ENCODE measurements around the gene DIS3L.

Gene DIS3L

DNA sequence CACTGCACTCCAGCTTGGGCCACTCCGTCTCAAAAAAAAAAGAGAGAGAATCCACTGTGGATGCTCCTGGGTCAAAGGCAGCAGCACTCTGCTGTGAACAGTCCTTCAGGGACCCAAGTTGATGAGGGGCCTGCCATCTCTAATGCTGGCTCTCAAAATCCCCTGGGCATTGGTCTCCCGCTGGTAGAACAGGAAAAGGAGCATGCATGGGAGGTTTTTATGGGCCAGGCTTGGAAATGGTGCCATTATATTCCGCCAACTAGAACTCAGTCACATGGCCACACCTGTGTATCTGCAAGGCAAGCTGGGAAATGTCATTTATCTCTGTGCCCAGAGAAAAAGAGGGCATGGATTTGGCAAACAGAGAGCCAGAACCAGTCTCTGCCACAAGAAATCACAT, 3.4 kb upstream of the DIS3L start:
- TF ChIP-seq ESRRG (CRISPR knock-in tag; IDR thresholded peaks at IDR 0.05) (no peak), ZNF8 (CRISPR knock-in tag; IDR thresholded peaks at IDR 0.05) (no peak), RARB (CRISPR knock-in tag; IDR thresholded peaks at IDR 0.05) (no peak), GLIS3 (CRISPR knock-in tag; IDR thresholded peaks at IDR 0.05) (no peak), ZFP3 (CRISPR knock-in tag; IDR thresholded peaks at IDR 0.05) (no peak), ZNF70 (CRISPR knock-in tag; IDR thresholded peaks at IDR 0.05) (no peak)
- TF ChIP-seq, protein P1, sequence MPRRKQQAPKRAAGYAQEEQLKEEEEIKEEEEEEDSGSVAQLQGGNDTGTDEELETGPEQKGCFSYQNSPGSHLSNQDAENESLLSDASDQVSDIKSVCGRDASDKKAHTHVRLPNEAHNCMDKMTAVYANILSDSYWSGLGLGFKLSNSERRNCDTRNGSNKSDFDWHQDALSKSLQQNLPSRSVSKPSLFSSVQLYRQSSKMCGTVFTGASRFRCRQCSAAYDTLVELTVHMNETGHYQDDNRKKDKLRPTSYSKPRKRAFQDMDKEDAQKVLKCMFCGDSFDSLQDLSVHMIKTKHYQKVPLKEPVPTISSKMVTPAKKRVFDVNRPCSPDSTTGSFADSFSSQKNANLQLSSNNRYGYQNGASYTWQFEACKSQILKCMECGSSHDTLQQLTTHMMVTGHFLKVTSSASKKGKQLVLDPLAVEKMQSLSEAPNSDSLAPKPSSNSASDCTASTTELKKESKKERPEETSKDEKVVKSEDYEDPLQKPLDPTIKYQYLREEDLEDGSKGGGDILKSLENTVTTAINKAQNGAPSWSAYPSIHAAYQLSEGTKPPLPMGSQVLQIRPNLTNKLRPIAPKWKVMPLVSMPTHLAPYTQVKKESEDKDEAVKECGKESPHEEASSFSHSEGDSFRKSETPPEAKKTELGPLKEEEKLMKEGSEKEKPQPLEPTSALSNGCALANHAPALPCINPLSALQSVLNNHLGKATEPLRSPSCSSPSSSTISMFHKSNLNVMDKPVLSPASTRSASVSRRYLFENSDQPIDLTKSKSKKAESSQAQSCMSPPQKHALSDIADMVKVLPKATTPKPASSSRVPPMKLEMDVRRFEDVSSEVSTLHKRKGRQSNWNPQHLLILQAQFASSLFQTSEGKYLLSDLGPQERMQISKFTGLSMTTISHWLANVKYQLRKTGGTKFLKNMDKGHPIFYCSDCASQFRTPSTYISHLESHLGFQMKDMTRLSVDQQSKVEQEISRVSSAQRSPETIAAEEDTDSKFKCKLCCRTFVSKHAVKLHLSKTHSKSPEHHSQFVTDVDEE (CRISPR knock-in tag; IDR thresholded peaks at IDR 0.05), result no peak
- no peak for ATAC-seq

DNA sequence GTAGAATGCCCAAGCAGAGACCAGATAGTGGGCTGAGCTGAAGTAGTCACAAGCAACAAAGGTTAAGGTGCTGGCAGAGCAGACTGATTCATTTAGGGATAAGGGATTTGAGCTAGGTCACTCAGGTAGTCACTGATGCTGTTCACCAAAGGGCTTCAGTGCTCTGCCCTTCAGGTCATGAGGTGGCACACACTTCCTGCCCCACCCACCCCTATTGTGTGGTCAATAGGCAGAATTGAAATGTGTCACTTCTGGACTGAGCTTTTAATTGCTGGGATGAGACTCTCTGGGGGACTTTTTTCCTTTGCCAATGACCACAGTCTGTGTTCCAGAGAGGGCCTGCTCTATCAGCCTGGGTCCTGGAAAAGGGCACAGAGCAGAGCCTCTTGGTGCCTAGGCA, 2.9 kb upstream of the DIS3L start:
- no peak for ATAC-seq
- TF ChIP-seq ZNF565 (CRISPR knock-in tag; conservative IDR thresholded peaks at IDR 0.05; ENCODE audit: low read depth) (no peak), TOX (CRISPR knock-in tag; IDR thresholded peaks at IDR 0.05; ENCODE audit: borderline replicate concordance) (no peak), ZFP30 (CRISPR knock-in tag; IDR thresholded peaks at IDR 0.05) (no peak), CSDC2 (CRISPR knock-in tag; IDR thresholded peaks at IDR 0.05) (no peak), BACH2 (CRISPR knock-in tag; IDR thresholded peaks at IDR 0.05; ENCODE audit: borderline replicate concordance) (no peak), ZNF70 (CRISPR knock-in tag; IDR thresholded peaks at IDR 0.05) (no peak), SNAI2 (CRISPR knock-in tag; IDR thresholded peaks at IDR 0.05) (no peak), ISL1 (CRISPR knock-in tag; IDR thresholded peaks at IDR 0.05) (no peak), TCF4 (CRISPR knock-in tag; IDR thresholded peaks at IDR 0.05; ENCODE audit: borderline replicate concordance) (no peak), GLIS3 (CRISPR knock-in tag; IDR thresholded peaks at IDR 0.05) (no peak), ZNF8 (CRISPR knock-in tag; IDR thresholded peaks at IDR 0.05) (no peak)
- TF ChIP-seq, protein P1 (CRISPR knock-in tag; IDR thresholded peaks at IDR 0.05), result no peak

DNA sequence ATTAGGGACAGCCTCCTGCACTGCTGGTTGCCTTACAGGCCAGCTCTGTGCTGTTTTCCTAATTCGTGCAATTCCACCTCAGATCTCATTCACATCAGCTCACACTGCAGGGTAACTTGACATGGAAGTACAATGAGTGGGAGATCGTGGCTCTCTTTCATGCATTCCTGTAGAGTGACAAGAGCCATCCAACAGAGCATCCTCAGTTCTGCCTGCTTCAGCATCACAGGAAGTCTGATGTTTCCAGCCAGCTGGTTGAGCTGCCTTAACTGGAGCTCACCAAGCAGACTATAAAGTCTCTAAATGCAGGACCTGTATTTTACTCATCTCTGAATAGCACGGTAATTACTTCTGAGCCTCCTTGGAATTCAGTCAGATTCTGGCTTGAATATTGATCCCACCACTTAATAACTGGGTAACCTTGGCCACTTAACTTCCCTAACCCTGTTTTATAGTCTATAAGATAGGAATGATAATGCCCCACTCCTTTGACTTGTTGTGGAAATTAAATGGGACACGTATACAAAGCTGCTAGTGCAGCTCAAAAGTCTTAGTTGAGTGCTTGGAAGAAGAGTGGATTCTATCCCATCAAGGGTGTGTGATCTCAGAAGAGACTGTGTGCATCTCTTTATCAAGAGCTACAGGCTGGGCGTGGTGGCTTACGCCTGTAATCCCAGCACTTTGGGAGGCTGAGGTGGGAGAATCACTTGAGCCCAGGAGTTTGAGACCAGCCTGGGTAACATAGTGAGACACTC, 1.4 kb upstream of the DIS3L start:
- TF ChIP-seq BACH2 (CRISPR knock-in tag; IDR thresholded peaks at IDR 0.05; ENCODE audit: borderline replicate concordance), result no peak
- no peak for ATAC-seq

DNA sequence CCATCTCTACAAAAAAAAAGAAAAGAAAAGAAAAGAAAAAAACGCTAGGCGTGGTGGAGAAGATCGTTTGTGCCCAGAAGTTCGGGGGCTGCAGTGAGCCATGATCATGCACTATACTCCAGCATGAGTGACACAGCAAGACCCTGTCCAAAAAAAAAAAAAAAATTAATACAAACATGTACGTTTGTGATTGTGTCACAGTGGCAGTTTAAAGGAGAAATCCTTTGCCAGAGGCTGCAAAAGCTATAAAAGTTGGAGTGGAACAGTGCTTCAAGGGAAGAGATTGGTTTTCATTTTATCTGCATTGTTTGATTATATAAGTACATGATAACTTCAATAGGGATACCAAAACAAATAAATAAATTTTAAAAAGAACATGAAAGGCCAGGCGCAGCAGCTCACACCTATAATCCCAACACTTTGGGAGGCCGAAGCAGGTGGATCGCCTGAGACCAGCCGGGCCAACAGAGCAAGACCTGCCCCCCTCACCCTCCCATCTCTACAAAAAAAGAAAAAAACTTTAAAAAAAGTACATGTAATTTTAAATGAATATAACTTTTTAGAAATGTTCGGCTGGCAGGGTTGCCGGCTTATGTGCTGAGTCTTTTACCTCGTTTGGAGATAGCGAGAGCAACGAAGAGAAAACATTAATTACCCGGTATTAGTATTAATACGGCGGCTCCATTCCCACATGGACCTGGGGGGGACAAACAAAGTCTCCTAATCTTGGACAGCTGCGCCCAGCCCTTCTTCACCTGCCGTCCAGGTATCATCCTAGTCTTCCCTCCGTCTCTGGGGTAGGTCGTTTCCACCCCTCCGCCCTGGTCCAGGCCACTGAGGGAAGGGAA, 573 bp upstream of the DIS3L start:
- TF ChIP-seq PPARA (CRISPR knock-in tag; IDR thresholded peaks at IDR 0.05; ENCODE audit: borderline replicate concordance) (no peak), ZFP30 (CRISPR knock-in tag; IDR thresholded peaks at IDR 0.05) (no peak)
- no peak for ATAC-seq

DNA sequence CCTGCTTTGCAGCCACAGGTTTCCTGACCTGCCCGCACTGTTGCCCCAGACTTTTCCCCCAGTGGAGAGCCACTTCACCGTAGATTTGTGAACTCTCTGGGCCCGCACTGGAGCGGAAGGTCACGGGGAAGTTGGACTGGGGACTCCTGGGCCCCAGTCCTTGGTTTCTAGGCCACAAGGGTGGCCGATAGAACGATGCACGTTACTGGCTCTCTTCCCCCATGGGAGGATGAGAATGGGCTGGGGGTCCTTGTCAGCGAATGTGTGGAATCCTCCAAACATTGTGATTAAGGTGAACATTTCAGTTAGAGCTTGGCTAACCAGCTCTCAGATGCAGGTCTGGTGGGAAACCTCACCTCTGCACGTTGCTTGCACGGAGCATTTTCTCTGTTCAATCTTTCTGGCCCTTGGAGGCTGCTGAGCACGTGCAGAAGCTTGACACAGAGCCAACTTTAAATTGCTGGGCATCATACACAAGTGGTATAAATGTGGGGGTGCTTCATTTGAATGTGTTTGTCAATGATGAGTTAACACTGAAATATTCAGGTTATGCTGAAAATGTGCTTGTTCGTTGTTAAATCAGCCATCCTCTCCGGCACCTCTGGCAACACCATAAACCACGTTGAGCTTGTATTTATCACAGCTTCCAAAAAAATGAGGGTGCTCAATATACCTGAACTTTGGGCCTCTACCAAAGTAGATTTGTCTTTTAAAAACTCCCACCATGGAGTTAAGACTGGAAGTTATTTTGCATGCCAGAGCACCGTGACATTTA, 976 bp downstream of the DIS3L start:
- TF ChIP-seq TOX (CRISPR knock-in tag; IDR thresholded peaks at IDR 0.05; ENCODE audit: borderline replicate concordance) (no peak), ISL1 (CRISPR knock-in tag; IDR thresholded peaks at IDR 0.05) (peak; percentile 25)
- peak; percentile 52 for ATAC-seq

DNA sequence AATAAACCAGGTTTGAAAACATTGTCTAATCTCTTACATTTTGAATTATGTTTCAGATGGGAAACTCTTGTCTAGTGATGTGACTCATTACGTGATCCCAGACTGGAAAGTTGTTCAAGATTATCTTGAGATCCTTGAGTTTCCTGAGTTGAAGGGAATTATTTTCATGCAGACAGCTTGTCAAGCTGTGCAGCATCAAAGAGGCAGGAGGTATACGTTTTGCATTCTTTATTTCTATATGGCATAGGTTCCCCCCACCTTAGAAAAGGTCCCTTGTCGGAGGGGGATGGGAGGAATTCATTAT, 1.5 kb downstream of the DIS3L start:
- TF ChIP-seq, protein P2, sequence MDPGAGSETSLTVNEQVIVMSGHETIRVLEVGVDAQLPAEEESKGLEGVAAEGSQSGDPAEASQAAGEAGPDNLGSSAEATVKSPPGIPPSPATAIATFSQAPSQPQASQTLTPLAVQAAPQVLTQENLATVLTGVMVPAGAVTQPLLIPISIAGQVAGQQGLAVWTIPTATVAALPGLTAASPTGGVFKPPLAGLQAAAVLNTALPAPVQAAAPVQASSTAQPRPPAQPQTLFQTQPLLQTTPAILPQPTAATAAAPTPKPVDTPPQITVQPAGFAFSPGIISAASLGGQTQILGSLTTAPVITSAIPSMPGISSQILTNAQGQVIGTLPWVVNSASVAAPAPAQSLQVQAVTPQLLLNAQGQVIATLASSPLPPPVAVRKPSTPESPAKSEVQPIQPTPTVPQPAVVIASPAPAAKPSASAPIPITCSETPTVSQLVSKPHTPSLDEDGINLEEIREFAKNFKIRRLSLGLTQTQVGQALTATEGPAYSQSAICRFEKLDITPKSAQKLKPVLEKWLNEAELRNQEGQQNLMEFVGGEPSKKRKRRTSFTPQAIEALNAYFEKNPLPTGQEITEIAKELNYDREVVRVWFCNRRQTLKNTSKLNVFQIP (CRISPR knock-in tag; IDR thresholded peaks at IDR 0.05; ENCODE audit: borderline replicate concordance, low read depth), result no peak
- TF ChIP-seq ESRRG (CRISPR knock-in tag; IDR thresholded peaks at IDR 0.05) (no peak), ARNTL (CRISPR knock-in tag; IDR thresholded peaks at IDR 0.05; ENCODE audit: borderline replicate concordance, low read depth) (no peak)
- ATAC-seq, result peak; percentile 23

Data from SK-N-SH treated with all-trans-retinoic acid at 6 μM for 48 hours (cell line).